ENCODE data around the gene ENAM.

The ENAM gene, protein sequence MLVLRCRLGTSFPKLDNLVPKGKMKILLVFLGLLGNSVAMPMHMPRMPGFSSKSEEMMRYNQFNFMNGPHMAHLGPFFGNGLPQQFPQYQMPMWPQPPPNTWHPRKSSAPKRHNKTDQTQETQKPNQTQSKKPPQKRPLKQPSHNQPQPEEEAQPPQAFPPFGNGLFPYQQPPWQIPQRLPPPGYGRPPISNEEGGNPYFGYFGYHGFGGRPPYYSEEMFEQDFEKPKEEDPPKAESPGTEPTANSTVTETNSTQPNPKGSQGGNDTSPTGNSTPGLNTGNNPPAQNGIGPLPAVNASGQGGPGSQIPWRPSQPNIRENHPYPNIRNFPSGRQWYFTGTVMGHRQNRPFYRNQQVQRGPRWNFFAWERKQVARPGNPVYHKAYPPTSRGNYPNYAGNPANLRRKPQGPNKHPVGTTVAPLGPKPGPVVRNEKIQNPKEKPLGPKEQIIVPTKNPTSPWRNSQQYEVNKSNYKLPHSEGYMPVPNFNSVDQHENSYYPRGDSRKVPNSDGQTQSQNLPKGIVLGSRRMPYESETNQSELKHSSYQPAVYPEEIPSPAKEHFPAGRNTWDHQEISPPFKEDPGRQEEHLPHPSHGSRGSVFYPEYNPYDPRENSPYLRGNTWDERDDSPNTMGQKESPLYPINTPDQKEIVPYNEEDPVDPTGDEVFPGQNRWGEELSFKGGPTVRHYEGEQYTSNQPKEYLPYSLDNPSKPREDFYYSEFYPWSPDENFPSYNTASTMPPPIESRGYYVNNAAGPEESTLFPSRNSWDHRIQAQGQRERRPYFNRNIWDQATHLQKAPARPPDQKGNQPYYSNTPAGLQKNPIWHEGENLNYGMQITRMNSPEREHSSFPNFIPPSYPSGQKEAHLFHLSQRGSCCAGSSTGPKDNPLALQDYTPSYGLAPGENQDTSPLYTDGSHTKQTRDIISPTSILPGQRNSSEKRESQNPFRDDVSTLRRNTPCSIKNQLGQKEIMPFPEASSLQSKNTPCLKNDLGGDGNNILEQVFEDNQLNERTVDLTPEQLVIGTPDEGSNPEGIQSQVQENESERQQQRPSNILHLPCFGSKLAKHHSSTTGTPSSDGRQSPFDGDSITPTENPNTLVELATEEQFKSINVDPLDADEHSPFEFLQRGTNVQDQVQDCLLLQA

GRCh38 chr4:70628444-70628843, at the start of gene ENAM:
Gene ENAM (plus strand): TSS chr4:70628744. CDS start chr4:70629501, 757 bp downstream.
- DNase-seq = no peak

- DNase-seq = no peak
Measured at GRCh38 chr4:70581980-70582379, 46.6 kb upstream of the ENAM start.

- no peak for DNase-seq
Measured at GRCh38 chr4:70583952-70584834, 44.4 kb upstream of the ENAM start.

DNA sequence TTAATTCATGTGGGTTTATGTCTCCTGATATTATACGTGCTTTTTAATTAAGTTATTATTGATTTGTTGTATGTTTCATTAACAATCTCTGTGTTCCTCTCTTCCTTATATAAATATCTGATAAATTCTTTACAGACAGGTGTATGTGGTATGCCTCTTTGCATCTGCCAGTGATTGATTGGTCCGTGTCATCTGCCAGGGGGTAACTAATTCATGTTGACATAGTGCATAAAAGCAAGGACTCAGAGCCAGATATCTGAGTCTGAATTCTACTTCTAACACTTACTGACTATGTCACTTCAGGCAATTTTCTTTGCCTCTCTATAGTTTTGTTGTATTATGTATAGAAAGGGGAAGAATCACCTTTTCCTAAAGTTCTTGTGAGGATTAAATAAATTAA, 41.7 kb upstream of the ENAM start:
- no peak for DNase-seq

DNA sequence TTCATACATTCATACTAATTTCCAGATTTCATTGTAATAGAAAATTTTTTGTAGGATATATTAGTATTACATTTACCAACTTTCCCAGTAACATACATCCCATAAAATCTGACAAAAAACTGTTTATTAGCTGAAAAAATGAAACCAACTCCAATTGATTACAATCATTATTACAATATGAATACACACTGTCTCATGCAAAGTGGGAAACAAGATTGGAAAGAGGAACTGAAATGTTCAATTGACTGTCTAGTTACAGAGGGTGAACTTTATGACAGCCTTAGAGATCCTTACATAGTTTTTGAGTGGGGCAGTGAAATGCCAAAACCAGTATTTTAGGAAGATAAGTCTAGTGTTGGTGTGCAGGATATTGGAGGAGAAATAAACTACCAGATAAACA, 38.8 kb upstream of the ENAM start:
- DNase-seq = no peak

- no peak for DNase-seq
Measured at GRCh38 chr4:70591955-70592582, 36.5 kb upstream of the ENAM start, which contains the start of gene AMBN. Gene AMBN (plus strand): TSS chr4:70592256. CDS start chr4:70592359, 103 bp downstream.

- DNase-seq = no peak
Measured at GRCh38 chr4:70594196-70594595, 34.3 kb upstream of the ENAM start.

DNA sequence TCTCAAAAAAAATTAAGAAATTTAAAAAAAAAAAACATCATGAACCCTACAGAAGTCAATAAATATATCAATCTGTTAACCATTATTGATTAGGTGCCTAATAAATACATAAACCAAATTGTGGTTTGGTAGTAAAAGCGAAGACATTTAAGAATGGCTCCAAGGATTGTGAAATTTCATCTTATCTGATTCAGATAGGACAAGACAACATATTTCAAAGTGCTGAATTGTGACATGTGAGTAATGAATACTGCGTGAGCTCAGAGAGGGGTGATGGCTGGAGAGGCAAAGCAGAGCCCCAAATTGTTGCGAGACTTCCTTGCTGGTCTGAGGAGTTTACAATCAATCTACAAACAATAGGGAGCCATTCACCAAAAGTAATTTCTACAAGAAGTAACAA, 28.2 kb upstream of the ENAM start:
- no peak for DNase-seq

- no peak for DNase-seq
Measured at GRCh38 chr4:70600977-70601376, 27.6 kb upstream of the ENAM start.

DNA sequence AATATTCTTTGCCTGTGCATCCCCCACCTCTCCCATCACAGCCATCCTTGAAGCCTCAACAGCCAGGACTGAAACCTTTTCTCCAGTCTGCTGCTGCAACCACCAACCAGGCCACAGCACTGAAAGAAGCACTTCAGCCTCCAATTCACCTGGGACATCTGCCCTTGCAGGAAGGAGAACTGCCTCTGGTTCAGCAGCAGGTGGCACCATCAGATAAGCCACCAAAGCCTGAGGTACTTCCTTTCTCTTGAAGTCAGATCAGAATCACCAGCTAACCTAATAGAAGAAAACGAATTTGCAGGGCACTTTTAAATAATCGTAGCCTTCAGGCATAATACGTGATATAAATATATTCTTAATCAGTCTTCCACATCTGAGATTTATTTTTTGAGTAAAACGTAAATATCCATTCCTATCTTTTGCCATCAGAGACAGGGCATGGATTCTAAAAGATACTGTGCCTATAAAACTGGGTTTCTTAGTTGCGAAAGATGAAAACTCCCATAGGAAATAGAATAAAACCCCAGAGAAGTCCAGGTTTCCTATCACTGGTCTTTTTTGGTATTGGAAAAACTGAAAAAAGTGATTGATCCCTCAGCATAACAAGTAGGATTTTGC, 27.0 kb upstream of the ENAM start:
- peak; percentile 51 for DNase-seq

- no peak for DNase-seq
Measured at GRCh38 chr4:70603856-70604255, 24.7 kb upstream of the ENAM start.

DNA sequence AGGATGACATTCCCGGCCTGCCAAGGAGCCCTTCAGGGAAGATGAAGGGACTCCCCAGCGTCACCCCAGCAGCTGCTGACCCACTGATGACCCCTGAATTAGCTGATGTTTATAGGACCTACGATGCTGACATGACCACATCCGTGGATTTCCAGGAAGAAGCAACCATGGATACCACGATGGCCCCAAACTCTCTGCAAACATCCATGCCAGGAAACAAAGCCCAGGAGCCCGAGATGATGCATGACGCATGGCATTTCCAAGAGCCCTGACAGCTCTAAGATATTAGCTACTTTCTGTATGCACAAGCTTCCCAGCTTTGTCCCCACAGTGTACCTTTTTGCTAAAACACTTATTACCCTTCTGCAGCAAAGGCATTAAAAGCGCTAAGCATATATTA, 22.1 kb upstream of the ENAM start:
- DNase-seq = no peak

- no peak for DNase-seq
Measured at GRCh38 chr4:70607334-70607853, 21.1 kb upstream of the ENAM start.

DNA sequence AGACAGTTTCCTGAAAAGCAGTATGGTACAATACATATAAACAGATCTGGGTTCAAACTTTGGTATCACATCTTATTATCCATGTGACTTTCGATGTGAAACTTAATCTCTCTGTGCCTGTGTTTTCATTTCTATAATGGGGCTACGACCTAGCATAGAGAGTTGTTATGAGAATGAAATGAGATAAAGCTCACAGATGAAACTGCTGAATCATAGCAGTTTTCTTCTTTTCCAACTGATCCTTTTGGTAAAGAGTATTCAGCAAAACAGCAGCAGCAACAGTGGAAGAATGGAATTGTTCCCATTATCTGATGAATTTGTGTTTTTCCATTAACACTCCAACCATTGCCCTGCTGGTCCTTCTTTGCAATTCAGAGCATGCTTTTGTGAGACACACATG, 20.2 kb upstream of the ENAM start:
- no peak for DNase-seq

- no peak for DNase-seq
Measured at GRCh38 chr4:70613306-70614183, 15.0 kb upstream of the ENAM start.

DNA sequence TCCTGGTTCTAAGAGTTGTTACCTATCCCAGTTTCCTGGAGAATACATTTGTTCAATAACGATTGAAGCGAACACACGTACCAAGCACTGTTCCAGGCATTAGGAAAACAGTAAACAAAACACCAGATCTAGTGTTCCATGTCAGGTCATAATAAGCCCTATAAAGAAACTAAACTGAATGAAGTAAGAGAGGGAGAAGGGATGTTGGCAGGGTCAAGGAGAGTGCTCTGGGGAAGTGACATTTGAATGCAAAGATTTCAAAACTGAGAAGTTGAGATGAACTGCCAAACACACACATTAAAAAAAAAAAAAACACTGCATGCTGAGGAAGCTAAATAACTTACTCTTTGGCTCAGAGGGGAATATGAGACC, 14.4 kb upstream of the ENAM start:
- DNase-seq = no peak

DNA sequence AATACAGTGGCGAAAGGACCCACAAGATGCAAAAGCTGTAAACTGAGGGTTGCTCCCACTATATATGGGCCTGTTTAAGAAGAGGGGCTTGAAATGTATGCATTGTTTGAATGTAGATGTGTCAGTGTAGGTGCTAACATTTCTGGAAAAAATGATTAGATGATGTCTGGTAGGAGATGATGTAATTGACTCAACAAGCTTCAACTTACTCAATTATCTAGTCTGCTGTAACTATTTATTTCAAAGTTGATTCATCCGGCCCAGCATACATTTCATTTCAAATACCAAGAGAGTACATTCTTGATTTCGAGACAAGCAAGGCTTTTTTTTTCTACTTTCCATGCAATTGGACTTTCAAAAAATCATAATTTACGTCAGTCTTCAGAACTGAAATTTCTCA, 9.3 kb upstream of the ENAM start:
- DNase-seq = no peak

DNA sequence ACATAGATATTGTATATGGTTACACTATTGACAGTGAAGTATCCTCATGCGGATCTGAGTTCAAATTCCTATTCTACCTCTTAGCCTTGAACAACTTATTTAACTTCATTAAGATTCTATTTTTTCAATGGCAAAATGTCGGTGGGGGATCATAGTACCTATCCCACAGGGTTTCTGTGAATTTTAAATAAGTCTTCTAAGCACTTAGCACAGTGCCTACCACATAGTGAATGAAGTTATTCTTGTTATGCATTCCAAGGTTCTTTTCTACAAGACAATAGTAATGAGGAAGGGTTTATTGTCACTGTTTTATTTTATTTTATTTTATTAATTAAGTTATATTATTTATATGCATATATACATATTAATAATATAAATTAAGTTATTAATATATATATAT, 8.8 kb upstream of the ENAM start:
- DNase-seq = no peak

GRCh38 chr4:70623323-70623722, 5.2 kb upstream of the ENAM start:
- DNase-seq = no peak

DNA sequence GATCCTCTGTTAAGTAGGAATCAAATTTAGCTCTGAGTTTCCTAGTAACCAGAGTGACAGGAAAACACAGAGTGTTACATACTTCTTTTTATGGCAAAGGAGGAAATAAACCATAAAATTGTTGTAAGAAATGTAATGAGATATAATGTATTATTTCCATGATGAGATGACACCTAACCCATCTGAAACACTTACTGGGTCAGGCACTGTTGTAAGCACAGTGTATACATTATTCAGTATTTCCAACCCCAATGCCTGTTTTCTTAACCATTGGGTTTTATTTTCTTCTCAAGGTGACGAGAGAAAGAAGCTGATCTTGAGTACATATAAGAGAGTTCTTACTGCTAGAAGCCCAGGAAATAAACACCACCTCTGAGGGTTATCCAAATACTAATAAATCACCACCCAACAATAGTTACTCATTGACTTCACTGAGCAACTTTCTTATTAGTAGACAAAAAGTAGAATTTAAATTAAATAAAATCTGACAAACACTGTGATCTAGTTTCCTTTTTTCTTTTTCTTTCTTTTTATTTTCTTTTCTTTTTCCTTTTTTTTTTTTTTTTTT, 4.2 kb upstream of the ENAM start:
- DNase-seq = no peak
